ENCODE data around the gene MGP.

MGP gene

DNA sequence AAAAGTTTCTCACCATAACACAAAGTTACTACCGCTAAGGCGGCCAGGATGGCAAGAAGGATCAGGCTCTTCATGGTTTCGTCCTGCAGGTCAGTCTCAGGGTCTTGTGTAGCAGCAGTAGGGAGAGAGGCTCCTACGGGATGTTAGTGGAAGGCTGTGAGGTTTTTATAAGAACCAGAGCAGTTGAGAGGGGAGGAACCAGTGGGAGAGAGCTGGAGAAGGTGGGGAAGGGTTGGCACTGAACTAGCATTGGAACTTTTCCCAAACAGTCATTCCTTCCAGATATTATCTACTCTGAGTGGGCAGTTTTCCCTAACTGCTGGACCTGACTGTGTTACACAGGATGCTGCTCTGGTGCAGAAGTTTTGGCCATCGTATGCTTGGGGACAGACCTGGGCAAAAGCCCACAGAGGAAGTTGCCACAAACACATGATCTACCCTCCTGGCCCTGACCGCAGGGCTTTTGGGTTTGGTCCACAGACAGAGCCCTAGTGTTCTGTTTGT, at the start of gene MGP:
TSS of gene MGP (minus strand) at position 137 of the 504 bp plus-strand sequence. CDS start at position 74, 63 bp downstream.
- in situ Hi-C loops (cut with MboI; ENCODE audit: low pct_unique_long_range_greater_than_20kb, low sequenced_read_pairs) = no loop called here
- no peak for DNase-seq

DNA sequence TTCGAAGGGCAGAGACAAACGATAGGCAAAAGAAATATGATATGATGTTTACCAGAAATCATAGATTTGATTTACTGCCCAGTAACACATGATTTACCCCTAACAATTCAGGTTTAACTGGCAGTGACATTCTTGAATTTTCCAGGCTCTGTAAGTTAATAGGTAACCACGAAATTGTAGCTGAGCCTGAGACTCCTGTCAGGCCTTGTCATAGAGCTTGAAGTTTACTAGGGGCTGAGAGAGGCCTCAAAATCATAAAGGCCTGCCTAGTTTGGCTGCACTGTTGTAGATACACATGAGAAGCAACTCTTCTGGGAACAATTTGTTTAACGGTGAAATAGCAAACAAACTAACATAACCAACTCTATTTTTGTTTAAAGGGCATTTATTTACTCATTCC, 49.4 kb upstream of the MGP start:
- in situ Hi-C loops (cut with MboI; ENCODE audit: low pct_unique_long_range_greater_than_20kb, low sequenced_read_pairs) = no loop called here
- no peak for DNase-seq

- no peak for DNase-seq
- in situ Hi-C loops (cut with MboI; ENCODE audit: low pct_unique_long_range_greater_than_20kb, low sequenced_read_pairs) = no loop called here
Measured at GRCh38 chr12:14934511-14934910, 48.9 kb upstream of the MGP start.

GRCh38 chr12:14931791-14932560, 46.3 kb upstream of the MGP start:
- in situ Hi-C loops (cut with MboI; ENCODE audit: low pct_unique_long_range_greater_than_20kb, low sequenced_read_pairs) = no loop called here
- DNase-seq = no peak

DNA sequence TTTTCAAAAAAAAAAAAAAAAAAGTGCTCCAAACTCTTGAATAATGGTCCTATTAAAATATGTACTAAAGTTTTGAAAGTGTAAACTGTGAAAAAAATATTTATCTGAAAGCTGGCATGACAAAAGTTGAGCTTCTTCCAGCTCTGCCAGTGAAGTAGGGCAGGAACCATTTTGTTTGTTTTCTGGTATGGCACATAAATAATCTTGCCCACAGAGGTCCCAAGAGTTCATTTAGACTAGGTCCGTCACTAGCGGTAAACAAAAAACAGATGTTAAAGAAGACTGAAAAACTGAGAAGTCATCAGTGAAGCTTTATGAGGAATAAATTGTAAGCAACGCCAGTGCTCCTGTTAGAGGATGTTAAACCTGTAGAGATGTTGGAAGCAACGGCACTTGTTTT, 45.7 kb upstream of the MGP start:
- in situ Hi-C loops (cut with MboI; ENCODE audit: low pct_unique_long_range_greater_than_20kb, low sequenced_read_pairs) = no loop called here
- no peak for DNase-seq

DNA sequence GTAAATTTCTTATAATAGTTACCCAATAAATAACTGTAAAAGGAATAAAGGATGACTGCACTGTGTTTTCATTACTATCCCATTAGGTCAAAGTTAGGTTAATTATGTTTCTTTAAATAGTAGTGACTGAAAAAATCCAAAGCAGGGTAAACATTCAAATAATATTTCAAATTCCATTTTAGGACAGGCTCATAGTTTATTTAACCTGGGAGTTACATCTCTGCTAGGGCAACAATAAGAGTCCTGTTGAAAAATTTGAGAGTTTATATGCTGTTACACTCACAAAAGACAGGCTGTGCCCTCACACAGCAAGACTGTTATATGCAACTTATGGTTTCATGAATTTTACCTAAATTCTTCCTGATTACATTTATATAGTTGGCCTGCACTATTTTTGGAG, 44.6 kb upstream of the MGP start:
- in situ Hi-C loops (cut with MboI; ENCODE audit: low pct_unique_long_range_greater_than_20kb, low sequenced_read_pairs) = no loop called here
- DNase-seq = no peak

DNA sequence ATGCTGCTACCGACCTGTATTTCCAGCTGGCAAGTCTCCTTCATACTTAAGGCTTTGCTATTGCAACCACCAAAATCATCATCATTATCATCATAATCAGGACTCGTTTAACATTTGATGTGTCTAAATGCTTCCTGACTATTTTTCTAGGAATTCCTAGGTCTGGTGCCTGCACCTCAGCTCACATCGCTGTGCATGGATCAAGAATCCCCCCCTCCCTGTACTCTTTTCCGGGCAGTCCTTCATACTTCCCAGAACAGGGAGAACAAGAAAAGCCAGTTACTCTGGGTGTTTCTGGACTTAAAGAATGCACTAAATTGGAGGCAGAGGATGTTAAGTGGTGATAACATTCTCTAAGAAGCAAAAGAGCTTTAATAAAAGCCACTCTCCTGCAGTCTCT, 43.3 kb upstream of the MGP start:
- DNase-seq = no peak
- in situ Hi-C loops (cut with MboI; ENCODE audit: low pct_unique_long_range_greater_than_20kb, low sequenced_read_pairs) = no loop called here

DNA sequence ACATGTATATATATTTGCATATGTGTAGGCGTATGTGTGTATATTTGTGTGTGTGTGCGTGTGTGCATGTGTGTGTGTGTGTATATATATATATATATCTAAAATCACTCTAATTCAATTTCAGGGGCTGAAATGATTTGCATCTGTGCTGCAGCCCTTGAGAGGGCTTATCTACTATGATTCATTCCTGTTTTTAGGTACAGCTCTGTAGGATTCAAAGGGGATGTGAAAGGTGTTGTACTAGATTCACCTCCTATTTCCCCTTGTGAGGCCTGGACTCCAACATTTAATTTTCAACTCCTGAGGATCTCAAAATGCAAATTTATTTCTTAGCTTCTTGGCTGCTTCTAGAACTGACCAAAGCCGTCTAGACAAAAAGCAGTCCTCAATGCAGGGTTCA, 41.6 kb upstream of the MGP start:
- no peak for DNase-seq
- in situ Hi-C loops (cut with MboI; ENCODE audit: low pct_unique_long_range_greater_than_20kb, low sequenced_read_pairs) = no loop called here

- in situ Hi-C loops (cut with MboI; ENCODE audit: low pct_unique_long_range_greater_than_20kb, low sequenced_read_pairs) = no loop called here
Measured at GRCh38 chr12:14924541-14924940, 38.9 kb upstream of the MGP start.

DNA sequence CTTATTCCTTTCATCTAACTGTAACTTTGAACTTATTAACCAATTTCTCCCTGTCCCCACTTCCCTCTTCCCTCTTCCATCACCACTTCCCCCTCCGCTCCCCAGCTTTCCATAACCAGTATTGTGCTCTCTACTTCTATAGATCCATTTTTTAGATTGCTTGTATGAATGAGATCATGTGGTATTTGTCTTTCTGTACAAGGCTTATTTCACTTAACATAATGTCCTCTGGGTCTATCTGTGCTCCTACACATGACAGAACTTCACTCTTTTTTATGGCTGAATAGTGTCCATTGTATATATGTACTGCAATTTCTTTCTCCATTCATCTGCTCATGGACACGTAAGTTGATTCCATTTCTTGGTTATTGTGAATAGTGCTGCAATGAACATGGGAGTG, 38.3 kb upstream of the MGP start:
- DNase-seq = no peak
- in situ Hi-C loops (cut with MboI; ENCODE audit: low pct_unique_long_range_greater_than_20kb, low sequenced_read_pairs) = no loop called here

More at GRCh38 chr12:14924541-14924940, 38.9 kb upstream of the MGP start:
- no peak for DNase-seq

- DNase-seq = no peak
- in situ Hi-C loops (cut with MboI; ENCODE audit: low pct_unique_long_range_greater_than_20kb, low sequenced_read_pairs) = no loop called here
Measured at GRCh38 chr12:14921218-14921617, 35.6 kb upstream of the MGP start.

- DNase-seq = peak; percentile 44
- in situ Hi-C loops (cut with MboI; ENCODE audit: low pct_unique_long_range_greater_than_20kb, low sequenced_read_pairs) = no loop called here
Measured at GRCh38 chr12:14920475-14921126, 34.9 kb upstream of the MGP start.

DNA sequence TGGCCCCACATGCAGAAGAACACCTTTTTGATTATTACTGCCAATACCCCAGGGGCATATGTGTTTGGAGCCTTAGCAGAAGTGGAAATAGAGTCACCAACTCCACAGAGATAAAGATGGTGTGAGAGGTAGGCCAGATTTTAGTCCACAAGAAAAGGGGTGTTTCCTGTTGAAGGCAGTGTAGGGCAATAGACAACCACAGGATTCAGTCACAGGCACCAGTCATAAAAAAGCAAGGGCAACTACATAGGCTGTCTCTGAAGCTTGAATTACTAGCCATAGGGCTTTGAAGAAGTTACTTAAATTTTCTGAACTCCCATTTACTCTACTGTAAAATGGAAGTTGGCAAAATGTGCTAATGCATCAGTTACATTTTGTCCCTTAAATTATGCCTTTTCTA, 33.8 kb upstream of the MGP start:
- no peak for DNase-seq
- in situ Hi-C loops (cut with MboI; ENCODE audit: low pct_unique_long_range_greater_than_20kb, low sequenced_read_pairs) = no loop called here

DNA sequence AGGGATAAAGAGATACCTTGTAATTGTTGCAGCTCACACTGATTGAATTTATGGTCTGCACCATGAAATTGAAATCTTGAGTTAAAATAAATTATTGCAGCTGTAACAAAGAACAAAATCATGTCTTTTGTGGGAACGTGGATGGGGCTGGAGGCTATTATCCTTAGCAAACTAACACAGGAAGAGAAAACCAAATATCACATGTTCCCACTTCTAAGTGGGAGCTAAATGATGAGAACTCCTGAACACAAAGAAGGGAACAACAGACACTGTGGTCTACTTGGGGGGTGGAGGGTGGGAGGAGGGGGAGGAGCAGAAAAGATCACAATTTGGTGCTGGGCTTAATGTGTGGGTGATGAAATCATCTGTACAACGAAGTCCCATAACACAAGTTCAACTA, 30.1 kb upstream of the MGP start:
- in situ Hi-C loops (cut with MboI; ENCODE audit: low pct_unique_long_range_greater_than_20kb, low sequenced_read_pairs) = no loop called here
- no peak for DNase-seq

- no peak for DNase-seq
- in situ Hi-C loops (cut with MboI; ENCODE audit: low pct_unique_long_range_greater_than_20kb, low sequenced_read_pairs) = no loop called here
Measured at GRCh38 chr12:14913381-14913781, 27.7 kb upstream of the MGP start.

DNA sequence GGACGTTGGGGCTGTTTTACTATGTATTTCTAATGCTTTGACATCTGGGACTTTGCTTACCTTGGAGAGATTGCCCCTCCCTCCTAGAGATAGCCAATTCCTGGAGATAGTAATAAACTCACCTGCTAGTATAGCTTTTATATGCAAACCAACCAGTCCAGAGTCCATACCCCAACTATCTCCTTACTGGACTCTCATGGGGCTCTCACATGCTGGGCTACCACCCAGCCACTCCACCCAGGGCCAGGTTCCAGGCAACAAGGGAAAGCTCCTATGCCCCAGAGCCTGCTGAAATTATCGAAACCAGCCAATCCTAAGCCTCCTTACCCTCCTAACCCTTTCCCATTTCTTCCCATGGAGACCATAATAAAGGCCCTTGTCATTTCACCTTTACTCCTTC, 25.5 kb upstream of the MGP start:
- no peak for DNase-seq
- in situ Hi-C loops (cut with MboI; ENCODE audit: low pct_unique_long_range_greater_than_20kb, low sequenced_read_pairs) = no loop called here

GRCh38 chr12:14910090-14910915, 24.6 kb upstream of the MGP start:
- DNase-seq = no peak
- in situ Hi-C loops (cut with MboI; ENCODE audit: low pct_unique_long_range_greater_than_20kb, low sequenced_read_pairs) = no loop called here

DNA sequence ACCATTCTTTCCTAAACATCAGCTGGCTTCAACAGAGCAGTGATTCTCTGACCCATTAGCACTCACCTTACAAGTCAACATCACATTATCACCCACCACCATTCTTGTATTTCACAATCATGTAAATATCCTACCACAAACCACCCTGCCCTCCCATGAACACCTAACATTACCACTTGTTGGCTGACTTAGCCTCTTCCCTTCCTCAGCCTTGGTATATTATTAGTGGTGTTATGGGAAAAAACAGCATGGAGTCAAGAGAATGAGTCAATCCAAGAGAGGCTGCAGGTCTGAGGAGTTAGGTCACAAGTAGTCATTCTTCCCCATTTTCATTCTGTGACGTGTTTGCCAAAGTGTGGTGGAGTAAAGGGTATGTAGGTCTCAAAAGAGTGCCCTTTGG, 22.3 kb upstream of the MGP start:
- DNase-seq = no peak
- in situ Hi-C loops (cut with MboI; ENCODE audit: low pct_unique_long_range_greater_than_20kb, low sequenced_read_pairs) = no loop called here

- in situ Hi-C loops (cut with MboI; ENCODE audit: low pct_unique_long_range_greater_than_20kb, low sequenced_read_pairs) = no loop called here
- DNase-seq = no peak
Measured at GRCh38 chr12:14906114-14906513, 20.5 kb upstream of the MGP start.

Data from KBM-7 (cell line).